IPS-18c (cell line): ENCODE results near the gene PDE4B.
"Not testable (repeated sequence)": the region's sequence is repeated elsewhere in the genome, so short reads cannot be mapped to it uniquely, and the experiment has no call there.

Experiments
- H3K4me3 ChIP-seq: 2 replicates; pipeline ENCODE4 v1.7.0; 2013; ENCODE audit warnings: low read depth, mild to moderate bottlenecking, low read length, moderate library complexity; ENCODE audit not compliant: insufficient read depth
- H3K9me3 ChIP-seq: one replicate; pipeline ENCODE4 v1.6.1; 2013; ENCODE audit warnings: mild to moderate bottlenecking, low read length, moderate library complexity; ENCODE audit not compliant: control insufficient read depth, insufficient read depth

Gene PDE4B

GRCh38 chr1:65844821-65845534 is 52.3 kb downstream of the PDE4B start:
- Histone ChIP-seq H3K4me3 (no peak overlapping the region), H3K9me3 (no peaks in the 10 kb centered on the region)

DNA sequence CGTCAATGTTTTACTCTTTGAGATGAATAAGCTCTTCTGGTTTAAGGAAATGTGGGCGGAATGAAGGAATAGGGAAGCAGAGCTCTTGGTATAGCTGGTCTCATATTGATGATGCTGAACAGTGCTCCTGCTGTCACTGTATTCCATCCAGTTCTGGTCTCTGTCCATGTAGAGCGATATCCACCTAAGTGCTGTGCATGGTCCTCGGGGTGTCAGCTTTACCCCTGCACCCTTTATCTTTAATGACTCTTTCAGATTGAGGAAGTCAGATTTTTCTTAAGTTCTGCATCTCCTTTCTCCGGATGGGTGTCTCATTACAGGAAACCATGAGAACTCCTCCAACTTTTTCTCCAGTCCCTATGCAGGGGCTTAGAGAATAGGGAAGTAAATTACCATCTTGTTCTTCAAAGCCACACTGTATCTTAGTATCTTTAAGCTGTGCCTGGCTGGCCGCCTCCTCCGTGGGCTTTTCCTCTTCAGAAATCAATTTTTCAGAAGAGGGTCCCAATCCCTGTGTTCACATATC is 52.9 kb downstream of the PDE4B start:
- H3K4me3 ChIP-seq, result no peak overlapping the region
- no peaks in the 10 kb centered on the region for H3K9me3 ChIP-seq

DNA sequence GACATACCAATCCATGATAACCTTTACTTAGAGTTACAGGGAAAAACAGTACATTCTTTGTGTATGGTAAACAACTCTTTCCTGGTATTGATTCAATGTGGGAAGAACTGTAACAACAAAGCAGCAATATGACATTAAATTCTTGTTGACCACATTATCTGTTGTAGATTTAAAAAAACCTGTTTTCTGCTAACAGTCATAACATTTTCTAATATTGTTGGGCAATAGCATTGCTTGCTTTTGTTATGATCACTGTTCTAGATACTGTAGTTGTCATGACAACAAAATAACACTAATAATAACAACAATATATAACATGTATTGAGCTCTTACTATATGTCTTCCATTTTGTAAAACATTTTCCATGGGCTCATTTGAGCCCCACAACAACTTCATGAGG is 54.2 kb downstream of the PDE4B start:
- no peak overlapping the region for H3K4me3 ChIP-seq
- H3K9me3 ChIP-seq, result no peaks in the 10 kb centered on the region

DNA sequence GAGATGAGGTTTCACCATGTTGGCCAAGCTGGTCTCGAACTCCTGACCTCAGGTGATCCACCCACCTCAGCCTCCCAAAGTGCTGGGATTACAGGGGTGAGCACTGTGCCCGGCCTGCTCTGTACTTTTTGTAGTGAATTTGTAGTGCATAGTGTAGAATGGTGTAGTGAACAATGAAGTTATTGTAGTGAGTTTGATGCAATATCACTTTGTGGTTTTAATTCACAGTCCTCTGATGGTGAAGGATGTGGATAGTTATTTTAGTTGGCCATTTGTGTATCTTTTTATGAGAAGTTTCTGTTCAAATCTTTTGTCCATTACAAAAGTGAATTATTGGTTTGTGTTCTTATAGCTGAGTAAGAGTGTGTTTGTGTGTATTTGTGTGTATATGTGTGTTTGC is 57.6 kb downstream of the PDE4B start:
- Histone ChIP-seq H3K9me3 (no peaks in the 10 kb centered on the region), H3K4me3 (no peak overlapping the region)

DNA sequence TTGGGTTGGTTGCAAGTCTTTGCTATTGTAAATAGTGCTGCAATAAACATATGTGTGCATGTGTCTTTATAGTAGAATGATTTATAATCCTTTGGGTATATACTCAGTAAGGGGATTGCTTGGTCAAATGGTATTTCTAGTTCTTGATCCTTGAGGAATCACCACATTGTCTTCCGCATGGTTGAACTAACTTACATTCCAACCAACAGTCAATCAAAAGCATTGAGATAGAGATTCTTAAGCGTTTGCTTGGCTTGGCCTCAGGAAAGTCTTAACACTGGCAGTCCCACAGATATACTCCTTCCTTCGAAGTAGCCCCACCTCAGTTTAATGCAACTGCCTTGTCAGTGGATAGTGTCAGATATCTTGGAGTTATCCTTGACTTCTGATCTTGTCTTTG is 63.9 kb downstream of the PDE4B start:
- H3K4me3 ChIP-seq, H3K9me3 ChIP-seq: not testable (repeated sequence)

GRCh38 chr1:65866439-65866838 is 73.7 kb downstream of the PDE4B start:
- Histone ChIP-seq H3K4me3 (no peak overlapping the region), H3K9me3 (no peaks in the 10 kb centered on the region)

- Histone ChIP-seq H3K4me3 (no peak overlapping the region), H3K9me3 (no peaks in the 10 kb centered on the region)
These were observed 79.6 kb downstream of the PDE4B start for GRCh38 chr1:65872301-65872700.

DNA sequence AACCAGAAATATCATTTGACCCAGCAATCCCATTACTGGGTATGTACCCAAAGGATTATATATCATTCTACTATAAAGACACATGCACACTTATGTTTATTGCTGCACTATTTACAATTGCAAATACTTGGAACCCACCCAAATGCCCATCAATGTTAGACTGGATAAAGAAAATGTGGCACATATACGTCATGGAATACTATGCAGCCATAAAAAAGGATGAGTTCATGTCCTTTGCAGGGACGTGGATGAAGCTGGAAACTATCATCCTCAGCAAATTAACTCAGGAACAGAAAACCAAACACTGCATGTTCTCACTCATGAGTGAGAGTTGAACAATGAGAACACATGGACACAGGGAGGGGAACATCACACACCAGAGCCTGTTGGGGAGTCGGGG is 85.6 kb downstream of the PDE4B start:
- H3K4me3 ChIP-seq, H3K9me3 ChIP-seq: not testable (repeated sequence)

- no peak overlapping the region for H3K4me3 ChIP-seq
- H3K9me3 ChIP-seq, result no peaks in the 10 kb centered on the region
These were observed 87.9 kb downstream of the PDE4B start for GRCh38 chr1:65880611-65881010.

DNA sequence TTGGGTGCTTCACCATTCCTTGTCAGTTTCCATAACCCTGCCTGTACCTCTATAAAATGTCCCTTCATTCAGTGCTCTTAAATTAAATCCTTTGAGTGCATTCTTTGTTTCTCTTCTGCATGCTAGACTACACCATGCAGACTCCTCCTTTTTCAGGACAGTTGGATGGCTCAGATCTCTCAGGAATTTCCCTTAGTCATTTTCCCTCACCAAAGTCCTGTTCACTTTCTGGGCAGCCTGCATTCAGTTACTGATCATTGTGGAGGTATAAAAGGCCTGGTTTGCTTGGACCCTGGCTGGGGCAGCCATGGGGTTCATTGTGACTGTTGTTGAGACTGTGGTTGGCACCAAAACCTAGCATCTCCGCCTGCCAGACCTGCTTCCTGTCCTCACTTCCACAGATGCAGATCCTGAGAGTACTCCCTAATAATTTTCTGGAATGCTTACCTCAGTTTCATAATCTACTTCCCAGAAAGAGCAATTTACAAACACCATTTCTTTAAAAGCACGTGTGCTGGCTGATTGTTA is 88.4 kb downstream of the PDE4B start:
- Histone ChIP-seq H3K4me3 (no peak overlapping the region), H3K9me3 (no peaks in the 10 kb centered on the region)

- H3K9me3 ChIP-seq, result no peaks in the 10 kb centered on the region
These were observed 89.4 kb downstream of the PDE4B start for GRCh38 chr1:65882076-65882475.

DNA sequence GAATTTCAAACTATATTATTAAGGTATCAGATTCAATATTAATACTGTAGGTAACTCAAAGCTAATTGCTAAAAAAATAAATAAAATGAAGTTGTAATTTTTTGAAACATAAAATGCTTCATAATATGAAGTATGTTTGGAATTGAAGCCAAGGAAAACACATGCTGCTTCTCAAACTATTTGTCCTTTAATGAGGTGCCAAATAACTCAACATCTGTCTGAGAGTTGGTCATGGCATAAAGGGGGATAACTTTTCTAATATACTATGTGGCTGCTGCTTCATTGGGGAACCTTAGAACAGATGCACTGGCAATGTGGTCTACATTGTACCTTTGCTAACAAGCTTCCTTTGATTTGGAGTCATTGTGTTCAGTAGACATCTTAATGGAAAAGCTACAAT is 96.7 kb downstream of the PDE4B start:
- no peak overlapping the region for H3K4me3 ChIP-seq
- no peaks in the 10 kb centered on the region for H3K9me3 ChIP-seq

More at GRCh38 chr1:65882076-65882475, 89.4 kb downstream of the PDE4B start:
- H3K4me3 ChIP-seq, result no peak overlapping the region

GRCh38 chr1:65890201-65890843 is 97.6 kb downstream of the PDE4B start:
- Histone ChIP-seq H3K9me3 (no peaks in the 10 kb centered on the region), H3K4me3 (no peak overlapping the region)

GRCh38 chr1:65894738-65895605 is 102.3 kb downstream of the PDE4B start:
- Histone ChIP-seq H3K9me3 (no peaks in the 10 kb centered on the region), H3K4me3 (no peak overlapping the region)

GRCh38 chr1:65896721-65897120 is 104.0 kb downstream of the PDE4B start:
- no peaks in the 10 kb centered on the region for H3K9me3 ChIP-seq
- no peak overlapping the region for H3K4me3 ChIP-seq

- Histone ChIP-seq H3K4me3 (no peak overlapping the region), H3K9me3 (no peaks in the 10 kb centered on the region)
These were observed 104.8 kb downstream of the PDE4B start for GRCh38 chr1:65897485-65897884.

DNA sequence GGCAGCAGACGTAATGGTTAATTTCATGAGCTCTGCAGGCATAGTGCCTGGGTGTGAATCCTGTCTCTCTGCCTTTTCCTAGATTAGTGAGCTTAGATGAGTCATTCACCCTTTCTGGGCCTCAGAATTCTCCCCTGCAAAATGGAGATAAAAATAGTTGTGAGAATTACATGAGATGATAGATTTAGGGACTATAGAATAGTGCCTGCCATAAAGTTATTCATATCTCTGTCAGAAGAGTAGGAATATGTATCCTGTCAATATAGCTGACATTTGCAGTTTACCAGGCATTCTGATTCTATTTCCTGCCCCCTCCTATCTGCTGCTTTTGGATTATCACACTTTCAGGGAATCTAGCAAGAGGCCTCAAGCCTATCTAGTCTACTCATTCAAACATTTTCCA is 112.0 kb downstream of the PDE4B start:
- no peak overlapping the region for H3K4me3 ChIP-seq
- no peaks in the 10 kb centered on the region for H3K9me3 ChIP-seq
